Upper lobe of left lung (tissue), 6 donors: ENCODE measurements around the gene ZNF57. TPM values are rescaled to one million over a fixed set of nuclear protein-coding genes. Genes with fewer than 3 reads are reported as not detected.
"Not testable (repeated sequence)": the region's sequence is repeated elsewhere in the genome, so short reads cannot be mapped to it uniquely, and the experiment has no call there.

Experiments
- ATAC-seq, 2 donors: fragments of 200-7000 bp; cut with Tn5 transposase; one replicate each; pipeline ENCODE4 v1.9.1; 2022; ENCODE audit warnings: mild to moderate bottlenecking in 2 of 2, moderate library complexity in 2 of 2; ENCODE audit not compliant: low FRiP score in 2 of 2
- DNase-seq, 2 donors: peaks; one replicate each; pipeline ENCODE4 v3.0.0-alpha.2; 2019 to 2020
- H3K27ac ChIP-seq, 4 donors: fragments of 200-600 bp; sonication (generic); one replicate each; pipeline ENCODE4 v1.5.1; 2016 to 2019
- H3K27me3 ChIP-seq, 4 donors: fragments of 200-600 bp; sonication (generic); one replicate each; pipeline ENCODE4 v1.5.1; 2017 to 2019
- H3K36me3 ChIP-seq, 4 donors: fragments of 200-600 bp; sonication (generic); one replicate each; pipeline ENCODE4 v1.5.1; 2016 to 2019
- H3K4me1 ChIP-seq, 4 donors: fragments of 200-600 bp; sonication (generic); one replicate each; pipeline ENCODE4 v1.5.1; 2018 to 2019
- H3K4me3 ChIP-seq, 4 donors: fragments of 200-600 bp; sonication (generic); one replicate each; pipeline ENCODE4 v1.5.1; 2017 to 2019; ENCODE audit warnings: mild to moderate bottlenecking in 2 of 4, moderate library complexity in 1 of 4
- H3K9me3 ChIP-seq, 4 donors: fragments of 200-600 bp; sonication (generic); one replicate each; pipeline ENCODE4 v1.5.1; 2018 to 2019
- EP300 ChIP-seq, 4 donors: sonication (generic); formaldehyde crosslinking; IDR thresholded peaks; one replicate each; pipeline ENCODE4 v1.5.1; 2017; ENCODE audit warnings: antibody characterized with exemption in 4 of 4, control low read depth in 2 of 4
- POLR2A ChIP-seq, 4 donors: fragments of 450-650 bp; IDR thresholded peaks; one replicate each; pipeline ENCODE4 v1.5.1; 2016 to 2017; ENCODE audit warnings: antibody characterized with exemption in 4 of 4, mild to moderate bottlenecking in 2 of 4
- POLR2AphosphoS5 ChIP-seq, 2 donors: sonication (generic); formaldehyde crosslinking; IDR thresholded peaks; one replicate each; pipeline ENCODE4 v1.5.1; 2017; ENCODE audit warnings: antibody characterized with exemption in 2 of 2
- WGBS, 2 donors: methylation state at CpG; one replicate each; pipeline ENCODE4 v1.1.5; 2017 to 2018; 5-methylcytosine and 5-hydroxymethylcytosine counted together
- total RNA-seq, 6 donors: library from RNA; depleted of rRNA in 4 of 6; stranded (reverse); fragments of >200 nt in 4 of 6; gene quantifications; one replicate each; pipeline versions ENCODE4 v1.1.0 to v1.2.1, GENCODE V29; 2016 to 2021
- TF ChIP-seq, protein P1 (sequence below), 6 experiments: fragments of 450-650 bp in 4 of 6; fragments of 200-600 bp in 2 of 6; sonication (generic) in 2 of 6; IDR thresholded peaks; one replicate each; pipeline ENCODE4 v1.5.1; 2016 to 2019; ENCODE audit warnings: antibody characterized with exemption in 6 of 6
- donor health status: DM: no; HTN: no; CAD: no; lungs with moderate emphysema.
- donor health status: DM: no; HTN: yes; CAD: no; lungs with severe emphysema.

ZNF57 gene
- total RNA-seq, 6 donors from 2014 or later: 5.2 to 9.8 (median 6.1) TPM

DNA sequence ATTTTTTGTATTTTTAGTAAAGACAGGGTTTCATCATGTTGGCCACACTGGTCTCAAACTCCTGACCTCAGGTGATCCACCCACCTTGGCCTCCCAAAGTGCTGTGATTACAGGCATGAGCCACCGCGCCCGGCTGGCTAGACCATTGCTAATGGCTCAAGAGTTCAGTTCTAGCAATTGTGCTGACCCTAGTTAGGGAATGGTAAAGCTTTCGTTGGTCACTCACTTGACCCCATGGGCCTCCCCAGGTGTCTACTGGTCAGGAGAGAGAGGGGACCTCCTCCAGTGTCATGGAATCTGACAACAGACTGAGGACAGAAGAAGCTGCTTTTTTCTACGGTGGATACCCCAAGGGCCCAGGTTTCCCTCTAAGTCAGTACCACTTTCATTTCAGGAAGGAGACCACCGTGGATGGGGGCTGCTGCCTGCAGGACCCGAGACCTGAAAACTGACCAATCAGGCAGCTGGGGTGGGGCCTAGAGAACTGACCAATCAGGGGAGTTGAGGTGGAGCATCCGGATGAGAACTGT lies 34.2 kb upstream of the ZNF57 start:
- 80 to 91% methylated on average over 7 to 8 of the region's 8 CpGs for WGBS, 2 donors
- no peak for TF ChIP-seq POLR2A (IDR thresholded peaks at IDR 0.05)
- TF ChIP-seq POLR2AphosphoS5 (IDR thresholded peaks at IDR 0.05): no peak
- TF ChIP-seq, protein P1, sequence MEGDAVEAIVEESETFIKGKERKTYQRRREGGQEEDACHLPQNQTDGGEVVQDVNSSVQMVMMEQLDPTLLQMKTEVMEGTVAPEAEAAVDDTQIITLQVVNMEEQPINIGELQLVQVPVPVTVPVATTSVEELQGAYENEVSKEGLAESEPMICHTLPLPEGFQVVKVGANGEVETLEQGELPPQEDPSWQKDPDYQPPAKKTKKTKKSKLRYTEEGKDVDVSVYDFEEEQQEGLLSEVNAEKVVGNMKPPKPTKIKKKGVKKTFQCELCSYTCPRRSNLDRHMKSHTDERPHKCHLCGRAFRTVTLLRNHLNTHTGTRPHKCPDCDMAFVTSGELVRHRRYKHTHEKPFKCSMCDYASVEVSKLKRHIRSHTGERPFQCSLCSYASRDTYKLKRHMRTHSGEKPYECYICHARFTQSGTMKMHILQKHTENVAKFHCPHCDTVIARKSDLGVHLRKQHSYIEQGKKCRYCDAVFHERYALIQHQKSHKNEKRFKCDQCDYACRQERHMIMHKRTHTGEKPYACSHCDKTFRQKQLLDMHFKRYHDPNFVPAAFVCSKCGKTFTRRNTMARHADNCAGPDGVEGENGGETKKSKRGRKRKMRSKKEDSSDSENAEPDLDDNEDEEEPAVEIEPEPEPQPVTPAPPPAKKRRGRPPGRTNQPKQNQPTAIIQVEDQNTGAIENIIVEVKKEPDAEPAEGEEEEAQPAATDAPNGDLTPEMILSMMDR (IDR thresholded peaks at IDR 0.05): no peak
- TF ChIP-seq EP300 (IDR thresholded peaks at IDR 0.05): no peak
- no peak for DNase-seq
- Histone ChIP-seq H3K27ac (no peak overlapping the region), H3K9me3 (no peaks in the 10 kb centered on the region), H3K27me3 (no peaks in the 10 kb centered on the region), H3K4me3 (no peak overlapping the region), H3K36me3 (no peaks in the 10 kb centered on the region), H3K4me1 (no peaks in the 10 kb centered on the region)
- ATAC-seq: no peak

DNA sequence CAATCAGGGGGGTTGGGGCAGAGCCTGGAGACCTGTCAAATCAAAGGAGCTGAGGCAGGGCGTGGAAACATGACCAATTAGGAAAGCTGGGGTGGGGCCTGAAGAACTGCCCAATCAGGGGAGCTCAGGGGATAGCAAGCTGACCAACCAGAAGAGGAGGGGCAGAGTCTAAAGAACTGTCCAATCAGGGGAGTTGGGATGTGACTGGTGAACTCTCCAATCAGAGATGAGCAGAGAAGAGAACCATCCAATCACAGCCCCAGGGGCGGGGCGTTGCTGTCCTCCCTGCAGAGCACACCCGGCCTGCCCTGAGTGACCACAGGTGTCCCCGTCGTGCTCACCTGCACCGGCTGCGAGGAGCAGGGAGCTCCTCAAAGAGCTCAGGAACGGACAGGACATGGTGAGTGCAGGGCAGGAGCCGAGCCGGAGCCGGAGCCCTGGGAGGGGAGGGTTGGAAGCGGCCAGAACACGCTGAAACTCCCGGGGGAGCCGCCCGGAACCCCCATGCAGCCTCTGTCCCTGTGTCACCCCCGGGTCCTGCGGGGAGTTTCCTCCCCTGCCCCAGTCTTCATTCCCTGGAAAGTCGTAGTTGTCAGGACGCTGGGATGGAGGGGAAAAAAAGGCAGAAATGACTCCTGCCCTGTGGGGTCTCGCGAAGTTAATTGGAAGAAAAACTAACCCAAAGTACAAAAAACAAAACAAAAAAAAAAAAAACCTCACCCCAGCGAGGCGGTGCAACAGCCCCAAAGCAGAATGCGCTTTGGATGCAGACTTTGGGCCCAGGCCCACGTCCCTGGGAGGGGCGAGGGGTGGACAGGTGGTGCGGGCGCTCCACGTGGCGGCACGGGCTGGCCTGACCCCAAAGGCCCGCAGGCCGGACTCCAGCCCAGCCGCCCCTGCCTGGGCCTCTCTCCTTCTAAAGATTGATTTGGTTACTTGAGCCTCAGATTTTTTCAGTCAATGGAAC lies 33.4 kb upstream of the ZNF57 start, which contains the start of gene ZNF556:
ZNF556 (plus strand) TSS at position 311 of the 967 bp plus-strand sequence; CDS start at position 398, 87 bp downstream.
- Histone ChIP-seq H3K4me3 (no peak within 1 kb of the TSS), H3K27ac (no peak within 1 kb of the TSS), H3K27me3 (no peaks in the 10 kb centered on the region), H3K36me3 (no peaks in the 10 kb centered on the region), H3K9me3 (no peaks in the 10 kb centered on the region), H3K4me1 (no peaks in the 10 kb centered on the region)
- TF ChIP-seq POLR2AphosphoS5 (IDR thresholded peaks at IDR 0.05): no peak
- TF ChIP-seq, protein P1 (IDR thresholded peaks at IDR 0.05): no peak
- no peak for TF ChIP-seq POLR2A (IDR thresholded peaks at IDR 0.05)
- no peak for TF ChIP-seq EP300 (IDR thresholded peaks at IDR 0.05)
- DNase-seq: peak in 1 of 2 donors; percentile 61
- peak in 1 of 2 donors; percentile 60 for ATAC-seq
- WGBS, 2 donors: 80 to 88% methylated on average over 25 to 35 of the region's 36 CpGs

DNA sequence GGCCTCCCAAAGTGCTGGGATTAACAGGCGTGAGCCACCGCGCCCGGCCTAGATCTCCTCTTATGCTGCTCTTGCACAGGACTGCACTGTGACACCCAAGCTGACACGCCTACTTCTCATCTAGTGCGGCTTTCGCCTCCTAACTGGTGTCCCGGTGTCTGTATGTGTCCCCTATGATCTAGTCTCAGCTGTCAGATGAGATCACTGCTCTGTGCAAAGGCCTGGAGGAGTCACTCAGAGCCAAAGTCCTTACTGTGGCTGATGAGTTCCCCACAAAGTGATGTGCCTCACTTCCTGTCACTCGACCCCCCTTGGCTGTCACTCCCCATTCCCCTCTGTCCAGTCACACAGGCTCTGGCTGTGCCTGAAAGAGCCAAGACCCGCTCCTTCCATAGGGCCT lies 31.1 kb upstream of the ZNF57 start:
- no peaks in the 10 kb centered on the region for H3K36me3 ChIP-seq
- TF ChIP-seq, protein P1 (IDR thresholded peaks at IDR 0.05): no peak
- TF ChIP-seq EP300 (IDR thresholded peaks at IDR 0.05) (no peak), POLR2A (IDR thresholded peaks at IDR 0.05) (no peak), POLR2AphosphoS5 (IDR thresholded peaks at IDR 0.05) (no peak)
- H3K27me3 ChIP-seq: no peaks in the 10 kb centered on the region
- no peak overlapping the region for H3K4me3 ChIP-seq
- WGBS, 2 donors: 78 to 90% methylated on average over 8 to 10 of the region's 10 CpGs
- no peaks in the 10 kb centered on the region for H3K4me1 ChIP-seq
- ATAC-seq (no peak), DNase-seq (no peak)
- no peaks in the 10 kb centered on the region for H3K9me3 ChIP-seq
- H3K27ac ChIP-seq: no peak overlapping the region

DNA sequence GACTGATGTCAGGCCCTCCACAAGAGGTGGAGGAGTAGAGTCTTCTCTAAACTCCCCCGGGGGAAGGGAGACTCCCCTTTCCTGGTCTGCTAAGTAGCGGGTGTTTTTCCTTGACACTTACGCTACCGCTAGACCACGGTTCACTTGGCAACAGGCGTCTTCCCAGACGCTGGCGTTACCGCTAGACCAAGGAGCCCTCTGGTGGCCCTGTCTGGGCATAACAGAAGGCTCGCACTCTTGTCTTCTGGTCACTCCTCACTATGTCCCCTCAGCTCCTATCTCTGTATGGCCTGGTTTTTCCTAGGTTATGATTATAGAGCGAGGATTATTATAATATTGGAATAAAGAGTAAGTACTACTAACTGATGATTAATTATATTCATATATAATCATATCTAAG lies 28.6 kb upstream of the ZNF57 start:
- not testable (repeated sequence) for H3K4me3 ChIP-seq, H3K4me1 ChIP-seq, H3K27ac ChIP-seq, H3K36me3 ChIP-seq, H3K27me3 ChIP-seq, ATAC-seq
- peak in 1 of 2 donors; percentile 30 for DNase-seq
- WGBS, 2 donors: 21 to 44% methylated on average over 3 to 11 of the region's 11 CpGs
- peaks cover 11 to 14% (median 12%) of the 10 kb centered on the region in 4 donors for H3K9me3 ChIP-seq
- TF ChIP-seq, protein P1 (IDR thresholded peaks at IDR 0.05): peak in 4 of 6 experiments; percentile 14 to 63 (median 46)
